Stimulated activated CD8-positive, alpha-beta memory T cell treated with anti-CD3 and anti-CD28 coated beads, Interleukin-12 subunit alpha, Interleukin-12 subunit beta, amount 100 ng/mL, for 1 hour (primary cell): ENCODE results near the gene VAV3.

Experiments
- DNase-seq: peaks from one replicate; pipeline ENCODE4 v3.0.0-alpha.2; 2020; ENCODE audit warnings: low read depth

The VAV3 gene

GRCh38 chr1:107972391-107973180 is 7.6 kb upstream of the VAV3 start:
- DNase-seq = no peak

GRCh38 chr1:107966550-107966949 is 1.6 kb upstream of the VAV3 start:
- no peak for DNase-seq

- DNase-seq = no peak
These were observed 457 bp downstream of the VAV3 start for GRCh38 chr1:107964336-107965109.

- no peak for DNase-seq
These were observed 1.2 kb downstream of the VAV3 start for GRCh38 chr1:107963601-107964335.

- no peak for DNase-seq
These were observed 2.0 kb downstream of the VAV3 start for GRCh38 chr1:107963008-107963407.

GRCh38 chr1:107954719-107955415 is 10.1 kb downstream of the VAV3 start:
- DNase-seq = no peak

DNA sequence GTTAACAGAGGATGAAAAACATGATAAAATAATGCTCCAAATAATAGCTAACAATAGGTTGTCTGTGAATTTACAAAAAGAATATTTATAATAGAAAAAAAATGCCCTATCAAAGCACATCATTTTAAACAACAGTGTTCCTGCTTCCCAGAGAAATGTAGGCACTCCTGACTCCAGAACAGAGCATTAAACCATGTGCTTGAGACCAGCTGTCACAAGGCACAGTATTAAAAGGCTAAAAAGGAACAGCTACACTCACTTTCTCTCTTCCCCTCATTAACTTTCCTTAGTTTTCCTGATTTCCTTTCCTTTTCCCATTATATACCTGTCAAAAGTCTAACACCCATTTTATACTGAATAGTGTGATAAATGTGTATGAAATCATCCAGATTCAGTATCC is 10.9 kb downstream of the VAV3 start:
- no peak for DNase-seq

GRCh38 chr1:107953556-107953955 is 11.4 kb downstream of the VAV3 start:
- no peak for DNase-seq

DNA sequence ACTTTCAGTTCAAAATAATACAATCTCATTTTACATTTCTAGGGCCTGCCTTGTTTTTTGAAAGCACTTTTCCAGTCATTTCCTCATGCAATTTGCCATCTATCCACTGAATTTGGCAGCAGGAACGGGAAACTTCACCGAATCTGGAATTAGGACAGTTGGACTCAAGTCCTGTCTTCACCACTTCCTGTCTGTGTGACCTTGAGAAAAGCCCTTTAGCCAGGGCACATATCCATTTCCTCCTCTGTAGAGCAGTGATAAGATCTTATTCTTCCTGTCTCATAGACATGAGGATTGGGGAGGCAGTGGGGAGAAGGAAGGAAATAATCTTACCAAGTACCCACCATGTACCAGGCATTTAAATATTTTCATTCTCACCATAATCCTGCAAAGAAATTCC is 12.0 kb downstream of the VAV3 start:
- DNase-seq = no peak

- no peak for DNase-seq
These were observed 14.5 kb downstream of the VAV3 start for GRCh38 chr1:107950464-107950863.

DNA sequence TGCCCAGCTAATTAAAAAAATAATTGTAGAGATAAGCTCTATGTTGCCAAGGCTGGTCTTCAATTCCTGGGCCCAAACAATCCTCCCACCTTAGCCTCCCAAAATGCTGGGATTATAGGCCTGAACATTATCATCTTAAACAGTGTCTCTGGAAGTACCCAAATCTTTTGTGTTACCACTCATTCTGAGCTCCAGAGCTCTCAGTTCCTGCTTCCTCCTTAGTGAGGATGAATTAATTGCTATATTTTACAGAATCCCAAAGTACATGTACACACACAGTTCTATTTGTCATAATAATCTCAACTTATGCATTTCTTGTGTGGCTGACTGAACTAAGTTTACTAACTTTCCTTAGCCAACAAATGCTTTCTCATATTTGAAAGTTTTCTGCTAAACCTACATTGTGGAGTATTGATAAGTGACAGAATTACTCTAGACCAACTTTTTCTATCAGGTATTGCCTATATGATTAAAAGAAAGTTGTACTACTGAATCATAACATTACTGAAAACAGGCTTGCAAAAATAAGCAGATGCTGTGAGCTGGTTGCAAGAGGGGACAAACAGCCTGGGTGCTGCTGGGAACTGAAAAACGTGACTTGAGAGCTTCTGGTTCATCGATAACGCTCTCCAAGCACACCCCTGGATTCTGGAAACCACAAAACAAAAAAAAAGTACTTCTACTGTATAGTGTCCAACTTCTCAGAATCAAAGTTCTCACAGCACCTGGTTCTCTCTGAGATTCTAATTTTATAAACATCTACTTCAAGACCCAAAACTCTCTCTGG is 15.3 kb downstream of the VAV3 start:
- no peak for DNase-seq

DNA sequence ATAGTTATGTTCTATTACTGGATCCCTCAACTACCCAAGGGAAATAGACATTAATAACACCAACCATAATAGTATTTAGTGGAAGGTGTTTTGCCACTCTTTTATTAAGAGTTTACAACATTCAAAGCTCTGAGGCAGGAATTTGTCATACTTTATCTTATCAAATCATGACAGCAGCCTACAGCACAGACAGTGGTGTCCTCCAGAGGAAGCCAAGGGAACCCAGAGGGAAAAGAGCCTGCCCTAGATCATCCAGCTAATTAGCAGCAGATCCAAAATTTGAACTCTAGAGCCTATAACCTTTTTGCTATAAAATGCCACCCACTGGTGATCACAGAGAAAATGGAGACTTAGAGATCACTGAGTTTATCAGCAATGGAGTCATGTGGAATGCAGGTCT is 18.2 kb downstream of the VAV3 start:
- no peak for DNase-seq

GRCh38 chr1:107943694-107944093 is 21.3 kb downstream of the VAV3 start:
- DNase-seq = no peak

GRCh38 chr1:107942814-107943213 is 22.2 kb downstream of the VAV3 start:
- no peak for DNase-seq

- DNase-seq = no peak
These were observed 23.4 kb downstream of the VAV3 start for GRCh38 chr1:107941531-107941930.

- DNase-seq = no peak
These were observed 23.9 kb downstream of the VAV3 start for GRCh38 chr1:107941123-107941522.

GRCh38 chr1:107940701-107941100 is 24.3 kb downstream of the VAV3 start:
- no peak for DNase-seq

- no peak for DNase-seq
These were observed 24.9 kb downstream of the VAV3 start for GRCh38 chr1:107940017-107940577.

GRCh38 chr1:107939256-107939655 is 25.7 kb downstream of the VAV3 start:
- DNase-seq = no peak

- no peak for DNase-seq
These were observed 28.2 kb downstream of the VAV3 start for GRCh38 chr1:107936498-107937481.
